ENCODE data around the gene ADAMTS17. TPM values are rescaled to one million over a fixed set of nuclear protein-coding genes. Genes with fewer than 3 reads are reported as not detected.

ADAMTS17 gene
- total RNA-seq, 2 experiments from 2014 or later, result 0.99 to 1.2 TPM

DNA sequence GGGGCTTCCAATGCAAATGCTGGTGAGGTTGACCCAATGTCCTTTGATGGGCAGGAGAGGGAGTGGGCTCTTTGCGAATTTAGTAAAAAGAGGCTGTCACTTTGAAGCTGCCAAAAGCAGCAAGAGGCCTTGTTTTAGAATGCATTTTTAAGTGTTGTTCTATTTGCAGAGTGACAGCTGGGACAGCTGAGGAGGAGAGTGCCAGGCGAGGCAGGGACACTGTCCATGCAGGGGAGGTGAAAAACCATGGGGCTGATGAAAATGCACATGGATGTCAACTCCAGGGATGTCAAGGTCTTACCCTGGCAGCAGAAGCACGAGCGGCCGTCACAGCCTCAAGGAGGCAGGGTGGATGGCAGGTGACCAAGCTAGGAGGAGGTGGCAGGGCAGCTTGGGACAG lies 279.8 kb downstream of the ADAMTS17 start:
- H3K4me1 Mint-ChIP-seq (ENCODE audit: low read depth), result no peaks in the 10 kb centered on the region
- DNase-seq, result no peak
- ChIA-PET CTCF (no interaction called here), POLR2A (no interaction called here)
- no peak overlapping the region for H3K27ac Mint-ChIP-seq
- intact Hi-C loops (cut with micrococcal nuclease), result no loop called here
- H3K36me3 Mint-ChIP-seq, result peaks cover 2% of the 10 kb centered on the region
- no peaks in the 10 kb centered on the region for H3K27me3 Mint-ChIP-seq
- H3K9me3 Mint-ChIP-seq, result peaks cover 2% of the 10 kb centered on the region
- H3K4me3 Mint-ChIP-seq, result no peak overlapping the region

GRCh38 chr15:100060276-100060926 lies 281.4 kb downstream of the ADAMTS17 start:
- no peak for DNase-seq
- Mint-ChIP-seq H3K9me3 (no peaks in the 10 kb centered on the region), H3K4me3 (no peak overlapping the region), H3K27me3 (no peaks in the 10 kb centered on the region), H3K36me3 (peaks cover 2% of the 10 kb centered on the region), H3K27ac (no peak overlapping the region), H3K4me1 (ENCODE audit: low read depth) (no peaks in the 10 kb centered on the region)
- ChIA-PET CTCF (no interaction called here), POLR2A (no interaction called here)
- intact Hi-C loops (cut with micrococcal nuclease), result no loop called here

DNA sequence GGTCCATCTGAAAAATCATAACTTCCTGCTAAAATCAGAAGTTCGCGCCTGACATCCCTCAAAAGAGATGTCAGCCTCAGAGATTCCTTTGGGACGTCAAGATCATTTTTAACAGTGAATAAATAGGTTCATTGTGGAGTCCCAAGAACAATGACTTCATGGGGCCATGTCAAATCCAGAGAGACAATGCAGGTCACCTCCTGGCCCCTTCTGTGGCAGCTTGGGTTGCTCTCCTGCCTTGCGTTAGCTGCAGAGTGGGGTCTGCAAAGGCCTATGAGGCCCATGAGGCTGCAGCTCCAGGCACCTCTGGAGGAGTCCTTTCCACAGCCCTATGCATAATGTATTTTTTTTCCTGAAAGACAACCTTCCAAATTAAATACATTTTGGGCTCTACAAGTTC lies 282.3 kb downstream of the ADAMTS17 start:
- Mint-ChIP-seq H3K4me3 (no peak overlapping the region), H3K9me3 (no peaks in the 10 kb centered on the region), H3K4me1 (ENCODE audit: low read depth) (no peaks in the 10 kb centered on the region), H3K27me3 (no peaks in the 10 kb centered on the region), H3K27ac (no peak overlapping the region), H3K36me3 (peaks cover 2% of the 10 kb centered on the region)
- POLR2A ChIA-PET, result no interaction called here
- intact Hi-C loops (cut with micrococcal nuclease), result no loop called here
- CTCF ChIA-PET, result no interaction called here
- DNase-seq, result no peak

DNA sequence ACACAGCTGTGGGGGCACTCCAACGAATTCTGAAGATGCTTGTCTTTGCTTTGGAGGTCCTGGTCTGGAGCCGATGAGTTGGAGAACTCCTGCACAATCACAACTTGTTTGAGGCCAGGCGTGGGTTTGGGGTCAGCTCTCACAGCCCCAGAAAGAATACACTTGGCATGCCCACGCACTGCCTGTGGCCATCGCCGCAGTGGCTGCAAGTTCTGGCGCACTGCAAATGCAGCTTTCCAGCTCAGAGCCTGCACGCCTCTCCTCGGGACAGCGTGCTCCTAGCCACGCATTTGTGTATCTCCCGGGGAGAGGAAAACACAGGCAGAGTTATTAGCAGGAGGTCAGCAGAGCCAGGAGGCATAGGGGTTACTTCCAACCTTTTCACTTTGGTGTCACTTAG lies 282.7 kb downstream of the ADAMTS17 start:
- intact Hi-C loops (cut with micrococcal nuclease), result no loop called here
- H3K4me3 Mint-ChIP-seq, result no peak overlapping the region
- no peaks in the 10 kb centered on the region for H3K27me3 Mint-ChIP-seq
- no peaks in the 10 kb centered on the region for H3K9me3 Mint-ChIP-seq
- ChIA-PET CTCF (no interaction called here), POLR2A (no interaction called here)
- peaks cover 2% of the 10 kb centered on the region for H3K36me3 Mint-ChIP-seq
- no peak for DNase-seq
- H3K27ac Mint-ChIP-seq, result no peak overlapping the region
- no peaks in the 10 kb centered on the region for H3K4me1 Mint-ChIP-seq (ENCODE audit: low read depth)

- intact Hi-C loops (cut with micrococcal nuclease), result no loop called here
- Mint-ChIP-seq H3K4me1 (ENCODE audit: low read depth) (no peaks in the 10 kb centered on the region), H3K27me3 (no peaks in the 10 kb centered on the region), H3K27ac (no peak overlapping the region), H3K4me3 (no peak overlapping the region), H3K36me3 (peaks cover 2% of the 10 kb centered on the region), H3K9me3 (no peaks in the 10 kb centered on the region)
- no peak for DNase-seq
- ChIA-PET POLR2A (no interaction called here), CTCF (no interaction called here)
Measured at GRCh38 chr15:100058458-100058857, 283.3 kb downstream of the ADAMTS17 start.

GRCh38 chr15:100057281-100057680 lies 284.5 kb downstream of the ADAMTS17 start:
- Mint-ChIP-seq H3K9me3 (no peaks in the 10 kb centered on the region), H3K27ac (no peak overlapping the region), H3K27me3 (no peaks in the 10 kb centered on the region), H3K36me3 (peaks cover 2% of the 10 kb centered on the region), H3K4me1 (ENCODE audit: low read depth) (no peaks in the 10 kb centered on the region), H3K4me3 (no peak overlapping the region)
- intact Hi-C loops (cut with micrococcal nuclease), result no loop called here
- no peak for DNase-seq
- ChIA-PET CTCF (no interaction called here), POLR2A (no interaction called here)

GRCh38 chr15:100056411-100057072 lies 285.2 kb downstream of the ADAMTS17 start:
- H3K27me3 Mint-ChIP-seq, result no peaks in the 10 kb centered on the region
- H3K4me3 Mint-ChIP-seq, result no peak overlapping the region
- no peaks in the 10 kb centered on the region for H3K9me3 Mint-ChIP-seq
- peaks cover 2% of the 10 kb centered on the region for H3K36me3 Mint-ChIP-seq
- H3K27ac Mint-ChIP-seq, result no peak overlapping the region
- intact Hi-C loops (cut with micrococcal nuclease), result no loop called here
- DNase-seq, result no peak
- no peaks in the 10 kb centered on the region for H3K4me1 Mint-ChIP-seq (ENCODE audit: low read depth)
- POLR2A ChIA-PET, result no interaction called here
- CTCF ChIA-PET, result no interaction called here

DNA sequence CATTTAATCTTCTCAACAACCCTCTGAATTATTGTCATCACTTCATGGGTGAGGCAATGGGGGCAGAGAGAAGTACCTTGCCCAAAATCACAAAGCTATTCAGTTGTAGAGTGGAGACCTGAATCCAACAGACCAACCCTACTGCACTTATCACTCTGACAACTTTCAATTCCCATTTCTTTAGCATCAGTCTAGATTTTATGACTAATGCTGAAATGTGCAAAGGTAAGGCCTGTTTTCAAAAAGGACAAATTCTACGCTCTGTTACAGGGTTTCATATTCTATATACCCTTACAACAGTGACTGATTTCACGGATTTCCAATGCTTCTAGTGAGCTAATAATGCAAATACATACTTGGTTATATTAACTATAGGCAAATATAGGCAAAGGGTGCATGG lies 286.0 kb downstream of the ADAMTS17 start:
- intact Hi-C loops (cut with micrococcal nuclease), result no loop called here
- no peak for DNase-seq
- POLR2A ChIA-PET, result no interaction called here
- Mint-ChIP-seq H3K27ac (no peak overlapping the region), H3K9me3 (no peaks in the 10 kb centered on the region), H3K36me3 (peaks cover 2% of the 10 kb centered on the region), H3K4me1 (ENCODE audit: low read depth) (no peaks in the 10 kb centered on the region), H3K27me3 (no peaks in the 10 kb centered on the region), H3K4me3 (no peak overlapping the region)
- CTCF ChIA-PET, result no interaction called here

- no peak for DNase-seq
- no peaks in the 10 kb centered on the region for H3K9me3 Mint-ChIP-seq
- POLR2A ChIA-PET, result no interaction called here
- H3K36me3 Mint-ChIP-seq, result peaks cover 2% of the 10 kb centered on the region
- no peak overlapping the region for H3K4me3 Mint-ChIP-seq
- intact Hi-C loops (cut with micrococcal nuclease), result no loop called here
- H3K27ac Mint-ChIP-seq, result no peak overlapping the region
- H3K4me1 Mint-ChIP-seq (ENCODE audit: low read depth), result no peaks in the 10 kb centered on the region
- CTCF ChIA-PET, result no interaction called here
- no peaks in the 10 kb centered on the region for H3K27me3 Mint-ChIP-seq
Measured at GRCh38 chr15:100054539-100054938, 287.2 kb downstream of the ADAMTS17 start.

DNA sequence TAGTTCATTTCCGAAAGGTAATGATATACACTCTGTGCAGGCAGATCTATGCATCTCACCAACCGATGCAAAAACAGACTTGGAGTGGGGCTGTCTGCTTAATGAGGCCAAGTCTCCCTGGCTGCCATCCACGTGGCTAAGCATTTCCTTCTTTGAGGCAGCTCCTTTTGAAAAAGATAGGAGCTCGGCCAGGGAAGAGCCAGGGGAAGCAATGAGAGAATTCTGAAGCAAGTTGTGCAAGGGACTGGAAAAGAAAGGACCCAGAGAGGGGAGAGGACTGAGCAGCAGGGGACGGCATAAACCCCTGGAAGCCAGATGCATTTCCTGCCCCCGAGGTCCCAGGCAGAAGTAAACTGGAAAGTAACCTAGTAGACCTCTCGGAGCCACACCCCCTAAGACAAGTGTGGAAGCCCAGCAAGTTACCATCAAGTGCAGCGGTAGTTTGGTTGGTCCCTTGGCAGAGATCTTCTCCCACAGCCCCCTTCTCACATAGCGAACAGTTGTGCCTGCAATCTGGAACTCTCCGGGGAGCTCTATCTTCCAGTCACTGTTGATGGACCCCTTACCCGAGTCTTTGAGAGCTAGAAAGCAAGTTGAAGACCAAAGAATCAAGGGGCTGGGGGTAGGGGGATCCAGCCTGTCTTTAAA lies 288.2 kb downstream of the ADAMTS17 start:
- intact Hi-C loops (cut with micrococcal nuclease), result no loop called here
- no peak overlapping the region for H3K4me3 Mint-ChIP-seq
- H3K36me3 Mint-ChIP-seq, result peaks cover 8% of the 10 kb centered on the region
- no peak for DNase-seq
- H3K27ac Mint-ChIP-seq, result no peak overlapping the region
- no peaks in the 10 kb centered on the region for H3K27me3 Mint-ChIP-seq
- ChIA-PET CTCF (no interaction called here), POLR2A (no interaction called here)
- no peaks in the 10 kb centered on the region for H3K4me1 Mint-ChIP-seq (ENCODE audit: low read depth)
- H3K9me3 Mint-ChIP-seq, result no peaks in the 10 kb centered on the region

DNA sequence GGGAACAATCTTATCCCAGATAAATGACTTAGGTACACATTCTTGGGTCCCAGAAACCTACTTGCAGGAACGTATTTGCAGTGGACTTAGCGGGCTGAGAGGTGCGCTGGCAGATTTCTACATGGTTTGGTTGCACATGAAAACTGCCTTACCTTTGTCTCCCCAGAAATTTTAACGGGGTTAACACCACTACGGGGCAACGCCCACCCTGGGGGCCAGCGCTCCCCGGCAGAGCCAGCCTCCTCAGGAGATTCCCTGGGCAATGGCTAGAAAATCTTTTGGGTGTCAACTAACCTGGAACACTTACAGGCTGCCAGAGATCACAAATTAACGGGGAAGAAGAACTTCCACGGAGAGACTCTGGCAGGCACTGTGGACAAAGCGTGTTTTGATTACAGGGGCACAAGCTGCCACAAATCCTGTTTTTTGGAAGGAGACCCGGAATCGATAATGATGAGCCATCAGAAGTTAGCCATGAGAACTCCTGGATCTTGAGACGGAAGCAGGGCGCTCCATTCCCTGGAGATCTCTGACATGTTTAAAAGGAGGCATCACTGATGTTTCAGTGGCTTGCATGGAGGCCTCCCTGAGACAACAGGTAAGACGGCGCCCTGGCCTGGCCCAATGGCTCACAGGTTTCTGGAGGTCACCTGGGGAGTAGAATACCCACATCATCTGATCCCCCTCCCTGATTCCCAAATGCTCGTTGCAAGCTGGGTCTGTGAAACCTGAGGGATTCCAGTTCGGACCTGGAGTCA lies 288.9 kb downstream of the ADAMTS17 start:
- Mint-ChIP-seq H3K9me3 (no peaks in the 10 kb centered on the region), H3K4me1 (ENCODE audit: low read depth) (no peaks in the 10 kb centered on the region), H3K27me3 (no peaks in the 10 kb centered on the region), H3K36me3 (peaks cover 11% of the 10 kb centered on the region), H3K4me3 (no peak overlapping the region), H3K27ac (no peak overlapping the region)
- POLR2A ChIA-PET, result no interaction called here
- intact Hi-C loops (cut with micrococcal nuclease), result no loop called here
- DNase-seq, result no peak
- CTCF ChIA-PET, result no interaction called here

DNA sequence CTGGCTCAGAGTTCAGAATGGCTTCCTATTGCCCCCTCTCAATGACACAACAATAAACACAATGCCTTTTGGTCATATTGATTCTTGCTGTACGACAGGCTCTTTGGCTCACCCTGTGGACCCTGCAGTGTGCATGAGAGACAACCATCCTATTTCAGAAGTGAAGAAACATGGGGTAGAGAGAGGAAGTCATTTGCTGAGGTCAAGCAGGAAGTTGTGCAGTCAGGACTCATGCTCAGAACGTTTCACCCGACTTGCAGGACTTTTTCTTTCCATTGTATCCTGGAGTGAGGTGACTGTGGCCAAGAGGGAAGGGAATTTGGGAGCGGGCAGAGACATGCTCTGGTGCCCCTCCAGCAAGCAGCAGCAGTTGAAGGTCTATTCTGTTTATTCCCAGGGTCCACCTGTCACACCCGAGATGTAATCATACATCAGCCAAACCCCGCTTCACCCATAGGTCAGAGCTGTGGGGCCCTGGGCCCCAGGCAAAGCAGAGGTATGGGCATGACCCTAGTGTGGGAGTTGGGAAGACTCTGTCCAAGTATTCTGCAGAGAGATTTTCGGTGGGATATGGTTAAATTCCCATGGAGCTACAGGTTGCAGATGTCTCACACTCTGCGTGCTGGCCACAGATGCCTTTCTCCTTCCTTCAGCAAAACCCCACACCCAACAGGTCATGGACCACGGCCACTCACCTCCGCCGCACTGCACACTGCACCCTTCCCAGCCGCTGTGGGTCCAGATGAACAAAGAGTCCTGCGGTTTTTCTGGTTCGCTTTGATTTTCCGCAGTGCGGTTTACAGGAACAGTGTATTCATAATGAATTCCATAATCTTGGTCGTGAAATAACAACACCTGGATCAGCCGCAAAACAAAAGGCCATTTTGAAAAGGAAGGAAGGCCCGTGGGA lies 290.6 kb downstream of the ADAMTS17 start:
- Mint-ChIP-seq H3K27ac (no peak overlapping the region), H3K4me3 (no peak overlapping the region), H3K4me1 (ENCODE audit: low read depth) (no peaks in the 10 kb centered on the region), H3K9me3 (peaks cover 3% of the 10 kb centered on the region), H3K27me3 (no peaks in the 10 kb centered on the region), H3K36me3 (peaks cover 23% of the 10 kb centered on the region)
- DNase-seq, result no peak
- CTCF ChIA-PET, result no interaction called here
- intact Hi-C loops (cut with micrococcal nuclease), result no loop called here
- POLR2A ChIA-PET, result no interaction called here

Measured in activated CD4-positive, alpha-beta memory T cell treated with anti-CD3 and anti-CD28 coated beads for 36 hours (primary cell).